Measurements from ENCODE around the gene DCTN5.

- TF ChIP-seq CTCF (IDR thresholded peaks at IDR 0.05) (peak in 2 of 7 experiments; percentile 5 to 8), POLR2A (IDR thresholded peaks at IDR 0.05) (no peak)
Measured at GRCh38 chr16:23597003-23597756, 44.1 kb upstream of the DCTN5 start.

Data from body of pancreas (tissue), 4 donors.